Nephron (organoid): ENCODE data around the gene RPSA.

Source experiments
- H3K27ac Mint-ChIP-seq, 3 experiments: 2 replicates each; pipeline ENCODE4 v1.8.0; 2020; ENCODE audit warnings: mixed read lengths in 3 of 3, mild to moderate bottlenecking in 2 of 3, moderate library complexity in 1 of 3
- H3K27me3 Mint-ChIP-seq: 2 replicates; pipeline ENCODE4 v1.8.0; 2021; ENCODE audit warnings: low read depth, mild to moderate bottlenecking, moderate library complexity, mixed read lengths
- H3K36me3 Mint-ChIP-seq: 2 replicates; pipeline ENCODE4 v1.8.0; 2020; ENCODE audit warnings: low read depth, mixed read lengths
- H3K4me1 Mint-ChIP-seq: 2 replicates; pipeline ENCODE4 v1.8.0; 2020; ENCODE audit warnings: mixed read lengths
- H3K4me3 Mint-ChIP-seq, 3 experiments: 2 replicates each; pipeline ENCODE4 v1.8.0; 2020; ENCODE audit warnings: mild to moderate bottlenecking in 3 of 3, mixed read lengths in 3 of 3, moderate library complexity in 2 of 3
- H3K9me3 Mint-ChIP-seq: 2 replicates; pipeline ENCODE4 v1.8.0; 2020; ENCODE audit warnings: mixed read lengths
- CTCF ChIP-seq, 3 experiments: fragments of 200-600 bp; sonication (generic); IDR thresholded peaks; one replicate each; pipeline ENCODE4 v1.5.0; 2021; ENCODE audit warnings: antibody characterized with exemption in 3 of 3; ENCODE audit not compliant: unreplicated experiment in 3 of 3

Gene RPSA

DNA sequence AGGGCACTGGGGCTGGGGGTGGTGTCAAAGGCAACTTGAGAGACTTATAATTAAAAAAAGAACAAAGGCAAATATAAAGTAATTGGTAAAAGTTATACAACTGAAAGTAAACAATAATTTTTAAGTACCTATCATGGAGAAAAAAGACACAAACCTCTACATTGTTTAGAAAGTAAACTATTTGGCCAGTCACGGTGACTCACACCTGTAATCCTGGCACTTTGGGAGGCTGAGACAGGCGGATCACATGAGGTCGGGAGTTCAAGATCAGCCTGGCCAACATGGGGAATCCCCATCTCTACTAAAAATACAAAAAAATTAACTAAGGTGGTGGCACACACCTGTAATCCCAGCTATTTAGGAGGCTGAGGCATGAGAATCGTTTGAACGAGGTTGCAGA is 25.8 kb downstream of the RPSA start:
- Mint-ChIP-seq H3K4me3 (no peak overlapping the region), H3K36me3 (no peaks in the 10 kb centered on the region), H3K27ac (no peak overlapping the region), H3K27me3 (no peaks in the 10 kb centered on the region), H3K4me1 (no peaks in the 10 kb centered on the region), H3K9me3 (no peaks in the 10 kb centered on the region)
- TF ChIP-seq CTCF (IDR thresholded peaks at IDR 0.05; ENCODE audit: unreplicated experiment in 3 of 3), result no peak

- Mint-ChIP-seq H3K4me1 (no peaks in the 10 kb centered on the region), H3K4me3 (no peak overlapping the region), H3K36me3 (no peaks in the 10 kb centered on the region)
Observed at GRCh38 chr3:39433642-39434041, 27.1 kb downstream of the RPSA start.

DNA sequence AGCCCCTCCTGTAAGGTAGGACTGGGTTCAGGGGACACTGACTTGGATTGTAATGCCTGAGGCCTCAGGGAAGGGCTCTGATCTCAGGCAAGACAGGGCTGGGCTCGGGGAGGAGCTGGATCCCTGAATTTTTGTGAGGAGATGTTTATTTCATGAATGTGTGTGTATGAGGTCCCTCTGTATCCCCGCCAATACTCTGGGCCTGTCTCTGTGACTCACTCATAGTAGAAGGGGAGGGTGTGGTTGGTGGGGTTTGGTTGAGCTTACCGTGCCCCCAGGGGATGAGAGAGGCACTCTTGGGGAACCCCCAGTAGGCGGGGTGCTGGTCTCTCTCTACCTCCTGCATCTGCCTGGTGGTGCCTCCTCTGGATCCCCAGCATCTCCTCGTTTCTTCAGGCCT is 28.1 kb downstream of the RPSA start:
- no peak for TF ChIP-seq CTCF (IDR thresholded peaks at IDR 0.05; ENCODE audit: unreplicated experiment in 3 of 3)
- no peaks in the 10 kb centered on the region for H3K9me3 Mint-ChIP-seq
- no peak overlapping the region for H3K4me3 Mint-ChIP-seq
- H3K36me3 Mint-ChIP-seq, result no peaks in the 10 kb centered on the region
- H3K27me3 Mint-ChIP-seq, result no peaks in the 10 kb centered on the region
- H3K4me1 Mint-ChIP-seq, result no peaks in the 10 kb centered on the region
- no peak overlapping the region for H3K27ac Mint-ChIP-seq

More at GRCh38 chr3:39433642-39434041, 27.1 kb downstream of the RPSA start:
- Mint-ChIP-seq H3K9me3 (no peaks in the 10 kb centered on the region), H3K27ac (peak overlapping the region in 2 of 3 experiments; percentile 44 to 53), H3K27me3 (no peaks in the 10 kb centered on the region)
- TF ChIP-seq CTCF (IDR thresholded peaks at IDR 0.05; ENCODE audit: unreplicated experiment in 3 of 3), result no peak

DNA sequence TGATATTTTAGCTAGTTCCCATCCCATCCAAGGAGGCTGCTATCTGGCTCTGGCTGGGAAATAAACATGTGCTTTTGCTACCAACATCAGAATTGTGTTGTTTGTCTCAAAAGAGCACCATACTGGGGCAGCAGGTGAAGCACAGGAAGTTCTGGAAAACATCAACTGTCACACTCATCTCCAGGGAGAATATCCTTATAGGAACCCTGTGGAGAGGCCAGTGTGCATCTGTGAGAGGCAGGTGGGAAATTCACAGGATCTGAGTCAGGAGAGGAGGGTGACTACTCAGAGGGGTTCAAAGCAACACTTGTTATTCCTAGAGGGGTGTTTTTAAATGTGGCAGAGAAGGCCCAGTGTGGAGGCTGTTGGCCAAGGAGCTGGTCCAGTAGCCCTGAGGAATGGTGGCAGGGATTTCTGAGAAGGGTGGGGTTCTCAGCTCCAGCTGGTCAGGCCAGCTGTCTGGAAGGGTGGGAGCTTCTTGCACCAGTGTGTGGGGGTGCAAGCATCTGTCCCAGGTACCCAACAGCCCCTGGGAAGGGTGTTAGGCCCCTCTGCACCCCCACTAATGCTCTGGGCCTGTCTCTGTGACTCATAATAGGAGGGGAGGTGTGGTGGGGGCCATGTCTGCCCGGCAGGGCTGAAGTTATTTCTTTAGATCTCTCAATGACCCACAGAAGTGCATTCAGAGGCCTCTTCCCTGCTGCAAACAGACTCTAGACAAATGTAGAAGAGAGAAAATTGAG is 28.7 kb downstream of the RPSA start:
- no peaks in the 10 kb centered on the region for H3K4me1 Mint-ChIP-seq
- no peak for TF ChIP-seq CTCF (IDR thresholded peaks at IDR 0.05; ENCODE audit: unreplicated experiment in 3 of 3)
- H3K36me3 Mint-ChIP-seq, result no peaks in the 10 kb centered on the region
- peaks cover 4% of the 10 kb centered on the region for H3K27me3 Mint-ChIP-seq
- no peak overlapping the region for H3K27ac Mint-ChIP-seq
- no peak overlapping the region for H3K4me3 Mint-ChIP-seq
- H3K9me3 Mint-ChIP-seq, result no peaks in the 10 kb centered on the region

DNA sequence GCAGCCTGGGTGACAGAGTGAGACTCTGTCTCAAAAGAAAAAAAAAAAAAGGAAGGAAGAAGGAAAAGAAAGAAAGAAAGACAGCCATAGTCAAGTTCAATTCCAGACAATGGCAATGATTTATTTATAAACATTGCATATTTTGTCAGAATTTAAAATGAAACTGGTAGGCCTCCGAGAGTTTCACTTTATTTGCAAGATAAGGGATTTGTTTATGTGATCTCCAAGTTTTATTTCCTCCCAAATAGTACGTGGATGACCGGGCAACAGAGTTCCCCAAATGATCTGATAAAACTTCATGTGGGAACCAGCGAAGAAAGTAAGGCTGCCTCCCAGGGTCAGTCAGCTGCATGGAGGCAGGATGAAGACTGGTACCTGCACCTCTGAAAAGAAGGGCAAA is 32.4 kb downstream of the RPSA start:
- H3K27ac Mint-ChIP-seq, result no peak overlapping the region
- H3K36me3 Mint-ChIP-seq, result no peaks in the 10 kb centered on the region
- no peaks in the 10 kb centered on the region for H3K4me1 Mint-ChIP-seq
- TF ChIP-seq CTCF (IDR thresholded peaks at IDR 0.05; ENCODE audit: unreplicated experiment in 3 of 3), result no peak
- no peak overlapping the region for H3K4me3 Mint-ChIP-seq
- H3K27me3 Mint-ChIP-seq, result peaks cover 4% of the 10 kb centered on the region
- no peaks in the 10 kb centered on the region for H3K9me3 Mint-ChIP-seq

GRCh38 chr3:39440316-39440715 is 33.8 kb downstream of the RPSA start:
- peaks cover 4% of the 10 kb centered on the region for H3K27me3 Mint-ChIP-seq
- no peak overlapping the region for H3K4me3 Mint-ChIP-seq
- H3K27ac Mint-ChIP-seq, result no peak overlapping the region
- H3K4me1 Mint-ChIP-seq, result no peaks in the 10 kb centered on the region
- no peaks in the 10 kb centered on the region for H3K9me3 Mint-ChIP-seq
- H3K36me3 Mint-ChIP-seq, result no peaks in the 10 kb centered on the region
- TF ChIP-seq CTCF (IDR thresholded peaks at IDR 0.05; ENCODE audit: unreplicated experiment in 3 of 3), result no peak
